ENCODE data around the gene VPS36.
"Not testable (repeated sequence)": the region's sequence is repeated elsewhere in the genome, so short reads cannot be mapped to it uniquely, and the experiment has no call there.

Gene VPS36

DNA sequence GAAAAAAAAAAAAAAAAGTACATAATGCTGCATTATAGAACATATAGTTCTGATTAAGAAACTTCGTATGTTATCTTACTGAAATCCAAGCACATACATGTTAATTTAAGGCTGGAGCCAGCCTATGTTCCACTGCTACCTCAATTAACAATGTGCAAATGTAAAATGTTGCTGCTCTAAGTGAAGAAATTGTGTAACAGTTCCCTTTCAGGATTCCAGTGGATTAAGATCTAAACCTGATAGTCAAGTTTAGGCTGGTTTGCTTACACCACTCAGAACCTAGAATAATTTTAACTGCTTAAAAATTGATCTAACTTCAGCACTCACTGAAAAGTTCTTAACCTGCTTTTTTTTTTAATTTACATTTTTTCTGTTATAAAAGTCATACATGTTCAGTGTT lies 4.2 kb downstream of the VPS36 start:
- in situ Hi-C loops (cut with HindIII; ENCODE audit: low sequenced_read_pairs): no loop called here

DNA sequence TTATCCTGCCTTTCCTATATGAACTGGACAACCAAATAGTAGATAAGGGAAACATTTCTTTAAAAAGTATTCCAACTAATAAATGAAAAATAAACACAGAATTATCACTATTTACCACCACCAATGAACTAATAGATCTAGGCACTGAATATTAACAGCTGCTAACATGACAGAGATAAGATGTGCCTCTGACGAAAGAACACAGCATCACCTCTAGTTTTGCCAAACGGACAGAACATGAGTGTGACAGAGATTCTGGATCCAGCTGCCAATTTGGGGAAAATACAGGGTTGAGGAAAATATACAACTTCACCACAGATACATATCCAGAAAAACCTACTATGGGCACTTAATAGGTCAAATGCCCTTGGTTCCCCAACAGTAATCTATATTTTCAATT lies 18.0 kb downstream of the VPS36 start:
- in situ Hi-C loops (cut with HindIII; ENCODE audit: low sequenced_read_pairs): no loop called here

DNA sequence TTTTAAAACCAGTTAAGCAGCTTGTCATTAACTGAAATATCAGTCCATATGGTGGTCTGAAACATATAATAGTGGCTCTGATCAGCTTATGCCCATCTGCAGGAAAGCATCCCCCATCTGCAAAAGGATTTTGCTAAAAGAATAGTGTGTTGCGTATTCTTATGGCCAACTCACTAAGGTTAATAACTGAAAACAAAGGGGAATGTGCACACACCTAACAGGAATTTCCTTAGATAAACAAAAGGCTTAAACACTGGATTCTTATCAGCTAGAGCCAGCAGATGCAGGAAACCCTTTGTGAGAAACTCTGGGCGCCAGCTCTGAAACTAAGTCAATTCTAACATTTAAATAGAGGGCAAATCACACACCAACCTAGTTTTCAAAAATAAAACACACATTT lies 22.1 kb downstream of the VPS36 start:
- in situ Hi-C loops (cut with HindIII; ENCODE audit: low sequenced_read_pairs): no loop called here

DNA sequence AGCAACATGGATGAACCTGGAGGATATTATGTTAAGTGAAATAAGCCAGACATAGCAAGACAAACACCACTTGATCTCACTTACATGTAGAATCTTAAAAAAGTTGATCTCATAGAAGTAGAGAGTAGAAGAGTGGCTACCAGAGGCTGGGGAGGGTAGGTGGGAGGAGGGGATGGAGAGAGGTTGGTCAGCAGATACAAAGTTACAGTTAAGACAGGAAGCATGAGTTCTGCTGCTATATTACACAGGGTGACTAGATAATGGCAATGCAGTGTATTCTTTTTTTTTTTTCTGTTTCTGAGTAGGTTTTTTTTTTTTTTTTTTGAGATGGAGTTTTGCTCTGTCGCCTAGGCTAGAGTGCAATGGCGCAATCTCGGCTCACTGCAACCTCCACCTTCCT lies 29.2 kb downstream of the VPS36 start:
- in situ Hi-C loops (cut with HindIII; ENCODE audit: low sequenced_read_pairs): no loop called here

DNA sequence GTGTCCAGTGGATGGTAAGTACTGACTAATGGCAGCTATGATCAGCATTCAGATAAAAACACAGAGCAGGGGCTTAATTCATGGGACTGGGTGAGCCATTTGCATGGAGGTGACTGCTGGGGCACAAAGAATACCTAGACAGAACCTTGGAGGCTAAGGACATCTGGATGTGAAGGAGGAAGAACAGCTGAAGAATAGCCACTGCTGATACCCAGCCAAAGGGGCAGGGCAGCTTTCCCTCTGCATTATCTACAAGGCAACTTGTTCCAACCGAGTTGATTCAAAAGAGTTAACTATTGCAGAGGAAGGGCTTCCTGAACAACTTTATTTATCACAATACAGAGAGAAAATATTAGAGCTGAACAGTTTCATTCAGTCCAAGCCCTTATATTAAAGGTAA lies 31.4 kb downstream of the VPS36 start:
- in situ Hi-C loops (cut with HindIII; ENCODE audit: low sequenced_read_pairs): no loop called here

DNA sequence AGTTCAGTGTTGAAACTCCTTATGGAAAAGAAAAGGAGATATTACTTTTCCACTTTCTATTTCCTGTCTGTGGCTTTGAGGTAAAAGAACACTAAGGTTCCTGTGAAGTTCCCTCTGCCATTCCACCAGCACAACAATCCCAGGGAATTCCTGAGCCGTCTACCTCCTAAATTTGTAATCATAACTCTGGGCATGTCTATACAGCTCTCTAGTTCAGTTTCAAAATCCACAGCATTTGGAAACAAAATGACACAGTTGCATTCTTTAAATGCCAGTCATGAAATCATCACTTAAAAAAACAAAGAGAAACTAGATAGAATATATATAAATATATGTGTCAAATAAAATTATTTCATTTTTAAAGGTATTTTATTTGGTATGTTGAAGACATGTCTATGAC lies 35.5 kb downstream of the VPS36 start:
- in situ Hi-C loops (cut with HindIII; ENCODE audit: low sequenced_read_pairs): no loop called here

DNA sequence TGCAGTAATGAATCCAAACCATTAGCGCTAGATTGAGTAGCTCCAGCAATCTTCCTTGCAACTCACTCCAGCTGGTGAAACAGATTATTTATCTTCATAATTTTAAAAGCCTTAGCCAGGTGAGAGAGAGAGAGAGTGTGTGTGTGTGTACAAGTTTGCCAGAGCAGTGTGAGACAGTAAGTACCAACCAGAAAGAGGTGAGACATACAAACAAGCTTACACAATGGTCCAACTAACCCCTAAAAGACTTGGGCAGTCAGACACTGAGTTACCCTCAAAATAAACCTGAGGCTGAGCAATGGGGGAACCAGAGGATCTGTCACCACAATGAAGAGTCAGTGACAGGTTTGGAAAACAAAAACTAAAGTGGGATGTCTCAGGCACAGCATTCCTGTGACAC lies 36.4 kb downstream of the VPS36 start:
- in situ Hi-C loops (cut with HindIII; ENCODE audit: low sequenced_read_pairs): no loop called here

DNA sequence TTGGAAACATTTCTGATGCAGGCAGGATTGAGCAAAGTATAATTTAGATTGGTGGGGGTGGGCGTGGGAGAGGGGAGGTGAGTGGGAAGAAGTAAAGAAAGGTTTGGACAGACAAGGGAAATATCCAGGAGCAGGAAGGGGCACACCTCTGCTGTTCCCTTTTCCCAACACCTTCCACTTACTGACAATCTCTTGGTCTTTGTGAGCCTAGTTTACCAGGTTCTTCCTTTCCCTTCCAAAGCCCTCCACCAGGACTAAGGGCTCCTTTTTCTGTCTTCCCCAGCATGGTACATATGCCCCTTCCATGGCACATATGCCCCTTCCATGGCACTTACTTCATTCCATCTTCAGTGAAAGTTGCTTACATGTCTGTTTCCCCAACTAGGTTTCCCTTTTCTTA lies 38.3 kb downstream of the VPS36 start:
- in situ Hi-C loops (cut with HindIII; ENCODE audit: low sequenced_read_pairs): no loop called here

DNA sequence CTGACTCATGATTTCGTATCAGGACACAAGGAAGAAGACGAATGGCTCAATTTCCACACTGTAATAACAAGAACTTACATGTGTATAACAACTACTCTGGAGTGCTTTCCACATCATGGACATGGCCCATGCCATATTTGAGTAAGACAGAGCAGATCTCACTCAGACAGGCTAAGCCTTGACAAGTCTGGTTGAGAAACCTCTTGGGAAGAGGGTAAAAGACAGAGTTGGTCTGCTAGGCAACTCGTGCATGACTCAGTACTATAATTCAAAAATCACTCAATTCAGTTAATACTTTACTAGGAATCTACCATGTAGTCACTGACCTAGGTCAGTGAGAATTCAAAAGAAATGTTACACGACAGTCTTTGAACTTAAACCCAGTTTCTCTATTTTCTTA lies 38.8 kb downstream of the VPS36 start:
- in situ Hi-C loops (cut with HindIII; ENCODE audit: low sequenced_read_pairs): no loop called here

DNA sequence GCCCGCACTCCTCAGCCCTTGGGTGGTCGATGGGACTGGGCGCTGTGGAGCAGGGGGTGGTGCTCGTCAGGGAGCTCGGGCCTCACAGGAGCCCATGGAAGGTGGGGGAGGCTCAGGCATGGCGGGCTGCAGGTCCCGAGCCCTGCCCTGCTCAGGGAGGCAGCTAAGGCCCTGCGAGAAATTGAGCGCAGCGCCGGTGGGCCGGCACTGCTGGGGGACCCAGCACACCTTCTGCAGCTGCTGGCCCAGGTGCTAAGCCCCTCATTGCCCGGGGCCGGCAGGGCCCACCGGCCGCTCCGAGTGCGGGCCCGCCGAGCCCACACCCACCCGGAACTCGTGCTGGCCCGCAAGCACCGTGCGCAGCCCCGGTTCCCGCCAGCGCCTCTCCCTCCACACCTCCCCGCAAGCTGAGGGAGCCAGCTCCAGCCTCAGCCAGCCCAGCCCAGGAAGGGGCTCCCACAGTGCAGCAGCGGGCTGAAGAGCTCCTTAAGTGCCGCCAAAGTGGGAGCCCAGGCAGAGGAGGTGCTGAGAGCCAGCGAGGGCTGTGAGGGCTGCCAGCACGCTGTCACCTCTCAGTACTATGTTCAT lies 42.3 kb downstream of the VPS36 start:
- in situ Hi-C loops (cut with HindIII; ENCODE audit: low sequenced_read_pairs): not testable (repeated sequence)

DNA sequence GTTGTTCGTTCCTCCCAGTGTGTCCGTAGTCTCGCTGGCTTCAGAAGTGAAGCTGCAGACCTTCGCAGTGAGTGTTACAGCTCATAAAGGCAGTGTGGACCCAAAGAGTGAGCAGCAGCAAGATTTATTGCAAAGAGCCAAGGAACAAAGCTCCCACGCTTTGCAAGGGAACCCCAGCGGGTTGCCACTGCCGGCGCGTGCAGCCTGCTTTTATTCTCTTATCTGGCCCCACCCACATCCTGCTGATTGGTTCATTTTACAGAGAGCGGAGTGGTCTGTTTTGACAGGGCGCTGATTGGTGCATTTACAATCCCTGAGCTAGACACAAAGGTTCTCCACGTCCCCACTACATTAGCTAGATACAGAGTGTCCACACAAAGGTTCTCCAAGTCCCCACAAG lies 43.0 kb downstream of the VPS36 start:
- in situ Hi-C loops (cut with HindIII; ENCODE audit: low sequenced_read_pairs): not testable (repeated sequence)

DNA sequence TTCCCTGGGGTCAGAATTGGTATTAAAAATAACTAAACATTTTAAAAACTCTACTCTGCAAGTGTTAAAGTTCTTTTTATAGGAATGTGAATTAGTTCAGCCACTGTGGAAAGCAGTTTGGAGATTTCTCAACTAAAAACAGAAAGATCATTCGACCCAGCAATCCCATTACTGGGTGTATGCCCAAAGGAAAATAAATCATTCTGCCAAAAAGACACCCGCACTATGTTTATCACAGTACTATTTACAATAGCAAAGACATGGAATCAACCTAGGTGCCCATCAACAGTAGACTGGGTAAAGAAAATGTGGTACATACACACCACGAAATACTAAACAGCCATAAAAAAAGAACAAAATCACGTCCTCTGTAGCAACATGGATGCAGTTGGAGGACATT lies 43.8 kb downstream of the VPS36 start:
- in situ Hi-C loops (cut with HindIII; ENCODE audit: low sequenced_read_pairs): no loop called here

DNA sequence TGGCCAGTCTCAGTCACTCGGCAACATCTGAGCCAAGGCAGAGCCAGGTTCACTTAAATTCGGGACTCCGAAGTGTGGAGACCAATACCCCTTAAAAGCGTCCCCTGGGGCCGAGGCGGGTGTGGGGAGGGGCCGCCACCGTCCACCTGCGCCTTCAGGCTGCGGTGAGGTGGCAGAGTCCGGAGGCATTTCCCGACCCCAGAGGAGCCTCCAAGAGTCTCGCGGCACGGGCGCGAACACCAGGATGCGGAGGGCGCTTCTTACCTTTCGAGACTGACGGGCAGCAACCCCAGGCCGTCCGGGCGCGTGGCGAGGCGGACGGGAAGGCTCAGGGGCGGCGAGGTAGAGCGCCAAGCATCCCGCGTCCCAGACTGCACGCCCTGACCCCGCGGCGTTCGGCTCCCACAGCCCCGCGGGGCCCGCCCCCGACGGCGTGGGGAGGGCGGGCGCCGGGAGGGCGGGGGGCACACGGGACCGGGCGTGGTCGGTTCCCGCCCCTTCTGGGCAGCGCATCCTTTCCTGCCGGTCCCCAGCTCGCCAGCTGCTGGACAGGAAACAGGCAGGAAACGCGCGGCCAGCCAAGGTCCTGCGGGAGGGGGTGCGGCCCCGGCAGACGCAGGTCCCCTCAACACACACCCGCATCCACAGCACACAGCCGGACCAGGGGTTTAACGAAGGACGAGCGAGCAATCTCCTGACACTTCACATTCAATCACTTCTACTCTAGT lies 44.5 kb downstream of the VPS36 start, which contains the start of gene THSD1:
Gene THSD1 (minus strand): TSS at position 406 of the 728 bp plus-strand sequence. CDS start 3,572 bp downstream, outside the sequence.
- in situ Hi-C loops (cut with HindIII; ENCODE audit: low sequenced_read_pairs): no loop called here

DNA sequence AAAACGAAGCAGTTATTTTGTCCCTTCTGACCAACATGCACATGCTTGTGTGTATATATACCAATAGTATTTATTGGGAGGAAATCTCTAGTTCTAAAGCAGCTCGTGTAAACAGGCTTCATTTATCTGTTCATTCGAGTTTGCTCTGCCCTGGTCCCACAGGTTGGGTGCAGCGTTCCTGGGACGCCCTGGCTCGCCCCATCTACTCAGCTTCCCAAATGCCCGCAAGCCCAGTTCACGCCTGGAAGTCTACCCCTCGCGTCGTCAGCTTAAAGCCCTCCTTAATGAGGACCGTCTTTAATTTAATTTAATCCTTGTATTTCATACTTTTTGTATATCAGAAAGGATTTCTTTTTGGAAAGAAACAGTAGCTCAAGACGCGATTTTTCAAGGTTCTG lies 45.1 kb downstream of the VPS36 start:
- in situ Hi-C loops (cut with HindIII; ENCODE audit: low sequenced_read_pairs): no loop called here

DNA sequence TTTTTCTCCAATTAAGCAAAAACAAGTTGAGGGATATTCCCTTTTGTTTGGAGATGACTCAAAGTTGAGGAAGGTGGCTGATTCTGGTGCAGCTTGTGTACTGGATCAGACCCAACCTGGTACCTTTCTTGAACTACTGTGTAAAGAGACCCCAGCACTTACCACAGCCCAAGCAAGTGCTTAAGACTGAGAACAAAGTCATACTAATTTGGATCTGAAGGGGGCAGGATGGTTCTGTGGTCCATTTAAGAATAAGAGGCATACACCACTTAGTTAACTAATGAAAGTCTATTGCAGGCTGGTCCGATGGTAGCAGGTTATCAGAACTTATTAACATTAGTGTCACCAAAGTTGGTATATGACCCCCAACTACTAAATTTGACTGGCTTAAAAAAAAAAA lies 50.7 kb downstream of the VPS36 start:
- in situ Hi-C loops (cut with HindIII; ENCODE audit: low sequenced_read_pairs): no loop called here

DNA sequence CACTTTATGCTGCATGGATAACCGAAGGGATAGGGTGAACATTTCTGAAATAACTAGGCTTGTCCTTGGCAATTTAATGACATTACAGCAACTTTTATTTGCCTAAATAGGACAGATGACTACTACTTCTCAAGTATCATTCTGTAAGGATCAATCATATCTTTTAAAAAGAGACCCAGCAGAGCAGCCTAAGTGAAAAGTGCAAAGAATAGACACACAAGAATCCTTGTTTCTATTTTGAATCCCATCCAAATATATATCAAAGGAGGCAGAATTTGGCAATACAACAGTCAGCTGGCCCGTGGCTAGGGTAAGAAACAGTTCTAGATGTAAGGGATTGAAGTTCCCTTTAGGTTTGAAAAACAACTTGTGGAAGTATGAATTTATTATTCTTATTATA lies 51.4 kb downstream of the VPS36 start:
- in situ Hi-C loops (cut with HindIII; ENCODE audit: low sequenced_read_pairs): no loop called here

DNA sequence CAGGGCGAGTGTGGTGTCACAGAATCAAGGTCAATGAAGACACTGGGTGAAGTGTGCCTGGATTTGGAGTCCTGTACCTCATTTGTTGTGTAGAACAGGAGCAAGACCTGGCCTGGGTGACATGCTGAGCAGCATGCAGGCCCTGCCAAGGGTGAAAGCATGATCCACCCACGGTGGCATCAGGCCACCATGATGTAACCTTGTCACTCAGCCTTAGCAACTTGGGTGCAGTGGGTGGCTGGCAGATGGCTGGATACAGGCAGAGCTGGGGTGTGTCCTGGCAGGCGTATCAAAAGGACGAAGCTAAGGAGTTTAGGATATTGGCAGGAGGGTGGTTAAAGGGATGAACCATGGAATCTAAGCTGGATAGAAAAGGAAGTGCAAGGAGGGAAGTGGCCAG lies 54.7 kb downstream of the VPS36 start:
- in situ Hi-C loops (cut with HindIII; ENCODE audit: low sequenced_read_pairs): no loop called here

DNA sequence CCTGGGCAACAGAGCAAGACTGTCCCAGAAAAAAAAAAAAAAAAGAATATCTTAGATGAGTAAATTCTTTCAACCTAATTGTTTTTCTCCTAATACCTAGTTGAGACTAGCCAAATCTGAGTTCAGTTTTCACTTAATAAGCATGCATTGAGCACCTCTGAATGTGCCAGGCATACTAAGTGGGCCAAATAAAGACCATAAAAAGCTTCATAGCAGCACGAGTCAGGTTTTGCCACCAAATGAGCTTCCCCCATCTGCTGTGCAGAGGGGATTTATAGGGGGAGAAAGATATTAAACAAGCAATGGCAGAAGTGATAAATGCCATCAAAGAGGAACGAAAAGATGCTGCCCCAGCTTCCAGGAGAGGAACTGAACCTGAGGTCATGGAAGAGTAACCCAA lies 55.8 kb downstream of the VPS36 start:
- in situ Hi-C loops (cut with HindIII; ENCODE audit: low sequenced_read_pairs): no loop called here

DNA sequence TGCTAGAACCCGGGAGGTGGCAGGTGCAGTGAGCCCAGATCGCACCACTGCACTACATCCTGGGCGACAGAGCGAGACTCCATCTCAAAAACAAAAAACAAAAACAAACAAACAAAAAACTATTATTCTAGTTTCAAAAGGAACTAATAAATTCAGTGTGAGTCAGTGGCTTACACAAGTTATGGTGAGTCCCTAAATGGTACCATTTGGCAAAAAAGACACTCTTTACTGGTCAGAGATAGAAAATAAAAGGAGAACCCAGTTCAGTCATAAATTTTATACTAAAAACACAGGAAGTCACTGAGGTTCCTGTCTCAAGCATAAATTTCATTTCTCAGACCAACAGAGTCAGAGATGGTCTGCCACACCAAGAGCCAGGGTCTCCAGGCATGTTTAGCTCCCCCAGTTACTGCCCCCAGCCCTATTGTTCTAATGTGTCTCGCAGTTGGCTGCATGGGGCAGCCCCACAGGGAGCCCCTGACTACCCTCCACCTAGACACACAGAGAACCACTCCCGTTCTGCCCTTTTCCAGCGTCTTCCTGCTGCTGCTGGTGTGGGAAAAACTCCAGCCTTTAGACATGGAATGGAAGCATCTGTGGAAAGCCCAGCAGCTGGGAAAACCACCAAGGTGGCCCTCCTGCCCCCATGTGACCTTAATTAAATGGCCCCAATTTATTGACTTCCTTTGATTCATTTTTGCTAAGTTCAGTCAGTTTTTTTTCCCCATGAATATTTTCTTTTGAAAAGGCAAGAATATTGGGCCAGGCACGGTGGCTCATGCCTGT lies 56.7 kb downstream of the VPS36 start:
- in situ Hi-C loops (cut with HindIII; ENCODE audit: low sequenced_read_pairs): no loop called here

DNA sequence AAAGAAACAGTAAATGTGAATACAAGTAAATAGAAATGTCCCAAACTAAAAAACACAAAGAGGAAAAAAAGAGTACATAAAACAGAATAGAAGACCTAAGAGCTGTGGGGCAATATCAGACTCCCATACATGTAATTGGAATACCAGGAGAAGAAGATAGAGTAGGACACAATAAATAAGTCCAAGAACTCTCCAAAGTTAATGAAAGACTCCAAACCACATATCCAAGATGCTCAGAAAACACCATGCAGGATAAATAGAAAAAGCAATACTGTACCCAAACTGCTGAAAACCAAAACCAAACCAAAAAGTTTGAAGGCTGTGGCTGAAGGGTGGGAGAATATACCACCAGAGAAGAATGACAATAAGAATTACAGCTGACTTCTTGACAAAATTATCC lies 62.7 kb downstream of the VPS36 start:
- in situ Hi-C loops (cut with HindIII; ENCODE audit: low sequenced_read_pairs): no loop called here

DNA sequence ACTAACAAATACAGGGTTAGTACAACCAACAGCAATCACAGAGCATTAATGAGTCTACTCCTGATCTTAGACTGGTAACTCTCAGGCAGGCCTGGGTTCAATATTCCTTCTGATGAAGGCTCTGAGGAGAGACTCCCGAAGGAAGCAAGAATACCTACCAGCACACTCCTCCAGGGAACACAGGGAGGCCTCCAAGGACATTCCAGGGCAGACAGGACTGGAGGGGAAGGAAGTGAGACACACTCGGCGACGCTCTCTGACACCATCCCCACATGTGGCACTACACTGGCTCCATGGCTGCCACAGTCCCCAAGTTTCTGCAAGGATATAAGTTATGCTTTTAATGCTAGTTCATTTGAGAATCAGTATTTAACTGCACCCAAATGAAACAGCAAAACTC lies 64.6 kb downstream of the VPS36 start:
- in situ Hi-C loops (cut with HindIII; ENCODE audit: low sequenced_read_pairs): no loop called here

DNA sequence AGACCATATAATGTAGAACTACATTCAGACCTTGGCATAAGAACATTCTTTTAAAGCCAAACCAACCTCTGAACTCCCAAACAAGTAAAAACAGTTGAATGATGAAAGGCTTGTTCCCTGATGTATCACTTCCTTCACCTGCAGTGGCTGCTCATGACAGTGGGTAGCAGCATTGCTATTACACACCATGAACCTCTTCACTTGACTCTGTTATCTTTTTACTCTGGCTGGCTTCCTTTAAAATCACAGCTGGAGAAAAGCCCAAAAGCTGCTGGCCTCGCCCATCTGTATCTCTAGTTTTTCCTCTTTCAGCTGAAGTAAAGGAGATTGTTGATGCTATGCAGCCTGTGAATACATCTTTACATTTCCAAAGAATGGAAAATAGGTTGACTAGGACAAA lies 67.1 kb downstream of the VPS36 start:
- in situ Hi-C loops (cut with HindIII; ENCODE audit: low sequenced_read_pairs): no loop called here
